NCI-H1694 treated with DMSO at 0.1 percent for 48 hours (cell line): ENCODE results near the gene INPP4A.
"Not testable (repeated sequence)": the region's sequence is repeated elsewhere in the genome, so short reads cannot be mapped to it uniquely, and the experiment has no call there.

Source experiments
- DNase-seq: peaks from one replicate; lab custom pipeline; 2025; lab: John Stamatoyannopoulos, UW

Gene INPP4A

GRCh38 chr2:98444436-98445176 lies at the start of gene INPP4A:
Gene INPP4A (plus strand): TSS chr2:98444858. CDS start chr2:98520049, 75,191 bp downstream.
- peak; percentile 51 for DNase-seq

GRCh38 chr2:98395977-98396376 lies 48.7 kb upstream of the INPP4A start:
- DNase-seq, result no peak

- no peak for DNase-seq
Observed at GRCh38 chr2:98396745-98397355, 47.8 kb upstream of the INPP4A start.

- no peak for DNase-seq
Observed at GRCh38 chr2:98399140-98399539, 45.5 kb upstream of the INPP4A start.

- DNase-seq, result no peak
Observed at GRCh38 chr2:98403878-98404277, 40.8 kb upstream of the INPP4A start.

- no peak for DNase-seq
Observed at GRCh38 chr2:98404556-98405250, 40.0 kb upstream of the INPP4A start.

GRCh38 chr2:98405301-98405700 lies 39.4 kb upstream of the INPP4A start:
- no peak for DNase-seq

GRCh38 chr2:98408155-98408554 lies 36.5 kb upstream of the INPP4A start:
- DNase-seq, result no peak

- peak; percentile 84 for DNase-seq
Observed at GRCh38 chr2:98412751-98413458, 31.8 kb upstream of the INPP4A start.

- DNase-seq, result not testable (repeated sequence)
Observed at GRCh38 chr2:98414246-98414645, 30.4 kb upstream of the INPP4A start.

GRCh38 chr2:98415719-98416248 lies 28.9 kb upstream of the INPP4A start:
- DNase-seq, result not testable (repeated sequence)

- DNase-seq, result no peak
Observed at GRCh38 chr2:98416383-98417159, 28.1 kb upstream of the INPP4A start.

- DNase-seq, result no peak
Observed at GRCh38 chr2:98419544-98419943, 25.1 kb upstream of the INPP4A start.

- no peak for DNase-seq
Observed at GRCh38 chr2:98419977-98420725, 24.5 kb upstream of the INPP4A start.

GRCh38 chr2:98422449-98422848 lies 22.2 kb upstream of the INPP4A start:
- DNase-seq, result no peak

- DNase-seq, result no peak
Observed at GRCh38 chr2:98426771-98427170, 17.9 kb upstream of the INPP4A start.

GRCh38 chr2:98432145-98432544 lies 12.5 kb upstream of the INPP4A start:
- no peak for DNase-seq

- no peak for DNase-seq
Observed at GRCh38 chr2:98433363-98433964, 11.2 kb upstream of the INPP4A start.

- DNase-seq, result no peak
Observed at GRCh38 chr2:98434492-98434891, 10.2 kb upstream of the INPP4A start.

GRCh38 chr2:98435670-98436069 lies 9.0 kb upstream of the INPP4A start:
- not testable (repeated sequence) for DNase-seq
